NCI-H128 (cell line): Measurements from ENCODE around the gene NCKAP5.

ENCODE experiments used
- DNase-seq: peaks from one replicate; lab custom pipeline; 2025; ENCODE audit not compliant: unreplicated experiment; lab: John Stamatoyannopoulos, UW

NCKAP5 gene

DNA sequence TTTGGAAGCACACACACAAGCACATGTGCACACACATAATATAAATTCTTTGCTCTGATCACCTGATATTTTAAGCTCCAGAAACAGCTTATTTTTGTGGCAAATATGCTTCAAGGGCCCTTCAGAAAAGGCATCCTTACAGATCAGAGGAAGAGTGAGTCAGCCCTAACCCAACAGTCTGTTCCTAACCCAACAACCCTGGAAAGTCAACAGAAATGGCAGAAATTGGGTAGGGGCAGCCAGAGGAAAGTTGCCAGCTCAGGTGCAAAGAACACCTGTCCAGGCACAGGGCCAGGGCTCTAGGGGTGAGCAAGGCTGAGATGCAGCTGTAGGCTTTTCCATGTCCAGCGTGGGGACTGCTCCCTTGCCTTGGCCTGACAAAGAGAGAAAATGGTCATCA lies 6.4 kb upstream of the NCKAP5 start:
- no peak for DNase-seq

DNA sequence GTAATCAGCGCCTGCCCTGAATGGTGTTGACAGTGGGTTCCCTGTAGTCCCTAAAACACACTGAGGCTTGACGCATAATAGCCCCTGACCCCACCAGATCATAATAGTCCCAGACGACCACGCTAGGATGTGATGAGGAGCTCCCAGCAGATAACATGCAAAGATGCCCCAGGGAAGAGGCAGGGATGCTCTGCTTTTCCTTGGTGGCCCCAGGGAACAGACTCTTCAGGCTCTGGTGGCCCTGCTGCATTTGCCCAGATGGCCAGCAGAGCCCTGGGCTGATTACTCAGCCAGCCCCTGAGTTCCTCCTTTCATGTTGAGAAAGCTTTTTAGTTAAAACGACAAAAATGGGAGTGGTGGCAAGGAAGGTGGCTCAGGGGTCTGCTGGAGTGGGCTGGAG lies 5.9 kb upstream of the NCKAP5 start:
- DNase-seq, result no peak

DNA sequence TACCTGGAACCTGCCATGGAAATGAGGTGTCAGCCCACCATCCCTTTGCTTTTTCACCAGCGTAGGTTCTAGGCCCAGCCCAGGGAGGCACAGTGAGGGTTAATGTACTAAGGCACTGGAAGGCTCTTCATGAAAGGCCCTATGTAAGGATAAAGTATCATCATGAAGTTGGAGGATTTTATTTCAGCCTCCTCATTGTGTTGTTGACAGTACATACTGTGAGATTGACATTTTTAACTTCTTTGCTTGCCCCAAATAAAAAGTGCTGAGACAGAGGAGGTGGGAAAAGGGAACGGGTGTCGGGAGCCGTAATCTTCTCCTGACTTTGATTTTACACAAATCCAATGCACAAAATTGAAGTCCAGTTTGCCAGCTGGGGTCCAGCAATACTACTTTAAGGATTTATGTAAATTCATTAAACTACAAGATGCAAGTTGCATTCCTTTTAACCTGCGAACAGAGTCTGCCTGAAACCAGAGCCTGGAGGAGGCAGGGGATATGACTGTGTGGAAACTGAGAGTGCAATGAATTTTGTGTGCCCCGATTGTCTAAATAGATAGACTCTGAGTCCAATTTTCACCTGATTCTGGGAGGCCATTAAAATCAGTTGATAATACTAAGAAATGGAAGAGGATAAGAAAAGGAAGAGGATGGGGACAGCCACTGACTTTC lies 5.4 kb upstream of the NCKAP5 start:
- no peak for DNase-seq

DNA sequence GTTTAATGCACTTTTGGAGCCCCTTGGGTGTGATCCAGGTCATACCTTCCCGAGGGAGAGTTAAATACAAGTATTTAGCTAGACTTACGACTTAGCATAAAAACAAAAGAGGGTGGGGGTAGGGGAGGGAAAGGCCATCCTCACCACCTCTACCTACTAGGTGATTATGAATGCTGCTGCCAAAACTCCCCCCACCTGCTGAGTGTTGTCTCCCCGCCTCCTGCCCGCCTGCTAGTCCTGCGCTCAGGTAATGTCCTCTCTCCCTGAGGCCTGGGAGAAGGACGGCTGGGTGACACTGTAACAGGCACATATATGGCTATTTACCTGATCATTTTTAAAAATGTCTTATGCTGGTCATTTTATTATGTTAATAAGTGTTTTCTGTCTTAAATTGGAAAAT lies 3.0 kb upstream of the NCKAP5 start:
- DNase-seq, result no peak

DNA sequence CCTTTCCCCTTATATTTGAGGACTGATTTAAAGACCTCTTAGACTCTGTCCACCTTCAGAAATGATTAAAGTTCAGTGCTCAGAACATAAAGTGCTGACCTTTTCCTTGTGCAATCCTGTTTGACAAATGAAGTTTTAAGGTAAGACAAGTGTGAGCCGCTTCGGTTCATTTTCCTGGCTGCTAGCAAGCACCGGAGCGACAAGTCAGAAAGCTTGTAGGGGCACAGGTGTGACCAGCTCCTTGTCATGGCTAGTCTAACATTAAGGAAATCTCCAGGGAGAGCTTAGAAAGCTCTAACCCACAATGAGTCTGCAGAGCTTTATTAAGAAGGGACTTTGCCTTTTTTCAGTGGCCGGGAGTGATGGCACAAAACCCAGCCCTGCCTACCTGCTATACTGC lies 2.3 kb upstream of the NCKAP5 start:
- DNase-seq, result no peak

- no peak for DNase-seq
Observed at GRCh38 chr2:133569286-133569830, 1.1 kb upstream of the NCKAP5 start.

DNA sequence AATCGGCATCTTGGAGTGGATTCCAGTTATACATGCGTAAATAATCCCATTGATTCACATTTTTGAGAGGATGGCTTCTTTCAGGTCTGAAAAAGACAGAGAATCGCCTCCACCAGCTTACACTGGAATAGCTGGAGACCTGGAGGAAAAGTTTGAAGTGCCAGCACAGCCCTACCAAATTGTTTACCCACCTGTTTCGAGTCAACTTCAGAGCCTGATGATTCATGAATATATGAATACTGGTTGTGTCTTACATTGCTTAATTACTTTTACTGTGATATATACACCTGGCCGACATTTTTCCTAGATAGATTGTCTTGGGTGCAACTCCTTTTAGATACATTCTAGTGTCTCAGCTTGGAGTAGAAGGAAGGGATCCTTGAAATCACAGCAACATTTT lies 335 bp upstream of the NCKAP5 start:
- DNase-seq, result no peak

DNA sequence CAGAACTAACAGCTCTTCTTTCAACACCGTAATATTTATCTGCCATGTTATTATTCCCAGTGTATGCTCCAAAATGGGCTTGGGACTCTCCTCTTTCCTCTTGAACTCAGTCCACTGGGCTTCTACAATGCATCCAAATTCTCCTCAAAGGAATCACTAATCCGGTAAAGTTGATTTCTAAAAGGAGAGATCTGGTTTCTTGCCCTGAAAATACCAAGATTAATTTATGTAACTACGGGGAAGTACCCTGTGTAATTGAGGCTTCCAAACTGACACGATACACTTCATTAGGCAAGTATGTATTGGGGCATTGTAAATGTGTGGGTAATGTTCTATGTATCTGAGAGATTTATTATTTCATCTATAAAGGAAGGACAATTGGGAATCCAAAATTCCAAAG lies 5.7 kb downstream of the NCKAP5 start:
- no peak for DNase-seq

DNA sequence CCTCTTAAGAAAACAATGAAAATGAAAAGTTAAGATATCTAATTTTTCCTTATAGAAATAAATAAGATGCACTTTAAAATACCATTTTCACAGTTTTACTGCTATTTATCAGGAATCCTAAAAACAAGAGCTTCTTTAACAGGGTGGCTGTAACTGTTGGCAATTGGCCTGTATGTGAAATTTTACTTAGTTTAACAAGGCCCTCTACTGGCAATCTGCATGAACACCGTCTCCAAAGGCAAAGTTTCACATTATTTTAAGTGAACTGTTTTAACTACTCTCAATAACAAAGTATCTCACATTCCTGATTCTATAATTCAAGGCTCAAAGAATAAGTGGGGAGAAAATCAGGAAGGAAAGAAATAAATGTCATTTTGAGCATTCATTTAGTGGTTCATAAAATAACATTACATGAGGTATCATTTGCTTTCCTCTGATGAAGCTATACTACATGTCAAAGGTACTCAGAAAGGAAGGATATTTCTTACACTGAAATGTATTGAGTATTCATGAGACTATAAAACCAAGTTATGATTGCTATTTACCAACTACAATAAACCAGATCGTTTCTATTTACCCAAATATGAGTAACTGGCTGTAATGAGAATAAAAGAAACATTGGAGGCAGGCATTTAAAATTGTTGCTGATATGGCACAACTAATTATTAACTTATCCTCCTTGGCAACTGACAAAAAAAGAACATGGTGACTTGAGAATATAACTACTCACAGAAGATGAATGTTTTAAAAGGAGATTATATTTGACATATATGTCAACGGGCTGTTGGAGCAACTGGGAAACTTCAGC lies 7.0 kb downstream of the NCKAP5 start:
- DNase-seq, result no peak

- no peak for DNase-seq
Observed at GRCh38 chr2:133557614-133558013, 10.6 kb downstream of the NCKAP5 start.

DNA sequence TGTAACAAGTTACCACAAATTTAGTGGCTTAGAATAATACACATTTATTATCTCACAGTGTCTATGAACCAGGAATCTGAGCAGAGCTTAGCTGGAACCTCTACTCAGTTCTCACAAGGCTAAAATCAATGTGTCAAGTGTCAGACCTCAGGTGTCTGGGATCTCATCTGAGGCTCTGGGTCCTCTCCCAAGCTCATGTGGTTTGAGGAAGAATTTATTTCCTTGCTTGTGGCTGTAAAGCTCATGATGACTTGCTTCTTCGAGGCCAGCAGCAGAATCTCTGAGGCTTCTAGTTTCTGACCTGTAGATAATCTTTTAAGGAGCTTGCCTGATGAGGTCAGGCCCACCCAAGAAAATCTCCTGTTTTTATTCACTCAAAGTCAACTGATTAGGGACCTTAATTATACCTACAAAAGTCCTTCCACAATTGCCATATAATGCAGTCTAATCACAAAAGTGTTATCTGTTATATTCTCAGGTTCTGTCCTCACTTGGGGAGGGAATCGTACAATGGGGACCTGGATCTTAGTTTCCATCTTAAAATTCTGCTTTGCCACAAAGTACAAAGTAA lies 14.3 kb downstream of the NCKAP5 start:
- DNase-seq, result no peak

DNA sequence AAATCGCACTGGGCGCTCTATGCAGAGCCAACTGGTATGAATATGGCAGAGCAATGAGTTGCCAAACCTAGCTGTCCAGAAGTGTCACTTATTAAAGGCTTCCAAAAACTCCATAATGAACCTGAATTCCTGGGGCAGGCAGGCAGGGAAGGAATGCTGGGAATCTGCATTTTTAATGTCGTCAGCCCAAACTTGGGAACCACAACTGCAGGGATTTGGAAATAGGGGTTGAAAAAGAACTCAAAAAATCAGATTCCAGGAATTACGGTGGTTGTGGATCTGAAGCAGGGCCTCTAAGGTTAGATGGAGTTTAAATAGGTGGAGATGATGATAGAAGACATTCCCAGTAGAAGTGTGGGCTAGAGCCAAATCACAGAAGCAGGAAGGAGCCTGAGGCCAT lies 15.0 kb downstream of the NCKAP5 start:
- DNase-seq, result no peak

DNA sequence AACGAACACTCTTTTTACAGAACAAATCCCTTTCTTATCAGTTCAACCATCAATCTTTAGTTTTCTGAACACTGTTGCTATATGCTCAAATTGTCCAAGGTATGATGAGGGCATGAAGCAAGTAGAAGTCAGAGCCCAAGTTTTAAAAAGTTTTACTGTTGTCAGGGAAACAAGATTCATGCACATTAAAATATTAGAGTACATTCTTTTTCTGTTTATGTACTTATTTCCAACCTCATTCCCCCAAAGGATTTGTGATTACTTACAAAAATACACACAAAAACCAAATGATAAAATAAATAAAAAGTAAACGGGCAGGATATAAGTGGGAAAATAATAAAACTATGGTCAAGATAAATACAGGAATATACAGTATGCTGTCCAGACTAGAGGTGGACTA lies 15.4 kb downstream of the NCKAP5 start:
- no peak for DNase-seq

- DNase-seq, result no peak
Observed at GRCh38 chr2:133541797-133542196, 26.5 kb downstream of the NCKAP5 start.

- DNase-seq, result no peak
Observed at GRCh38 chr2:133541376-133541775, 26.9 kb downstream of the NCKAP5 start.

DNA sequence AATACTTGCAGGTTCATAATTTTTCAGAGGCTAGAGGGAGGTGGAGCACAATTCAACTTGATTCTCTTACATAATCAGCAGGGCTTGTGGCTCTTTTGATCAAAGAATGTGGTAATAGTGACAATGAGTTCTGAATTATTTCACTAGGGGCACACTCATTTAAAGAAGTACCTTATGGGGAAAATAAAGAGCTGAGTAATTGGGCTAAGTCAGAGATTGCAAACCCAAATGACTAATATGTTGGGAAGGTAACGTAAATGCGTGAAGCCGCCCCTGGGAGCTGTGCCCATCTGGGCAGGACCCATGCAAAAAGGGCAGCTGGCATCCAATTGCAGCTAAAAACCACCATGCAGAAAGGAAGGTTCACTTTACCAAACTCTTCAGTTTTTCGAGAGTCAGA lies 35.3 kb downstream of the NCKAP5 start:
- no peak for DNase-seq

DNA sequence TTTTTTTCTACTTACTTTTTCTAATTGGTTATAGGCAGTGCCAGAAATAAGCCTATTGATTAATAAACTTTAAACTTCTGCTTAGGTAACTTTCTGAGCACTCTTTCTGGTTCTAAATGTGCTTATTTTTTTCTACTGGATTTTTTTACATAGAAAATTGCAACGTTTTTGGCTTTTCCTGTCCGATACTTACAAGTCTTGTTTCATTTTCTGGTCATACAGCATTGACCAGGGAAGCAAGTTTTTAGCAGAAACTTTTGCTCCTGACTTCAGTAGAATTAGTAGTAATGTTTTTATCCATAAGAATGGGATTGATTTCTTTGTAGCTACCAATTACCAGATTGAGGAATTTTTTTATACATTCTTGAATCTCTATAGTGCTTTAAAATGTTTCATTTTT lies 36.9 kb downstream of the NCKAP5 start:
- DNase-seq, result no peak

DNA sequence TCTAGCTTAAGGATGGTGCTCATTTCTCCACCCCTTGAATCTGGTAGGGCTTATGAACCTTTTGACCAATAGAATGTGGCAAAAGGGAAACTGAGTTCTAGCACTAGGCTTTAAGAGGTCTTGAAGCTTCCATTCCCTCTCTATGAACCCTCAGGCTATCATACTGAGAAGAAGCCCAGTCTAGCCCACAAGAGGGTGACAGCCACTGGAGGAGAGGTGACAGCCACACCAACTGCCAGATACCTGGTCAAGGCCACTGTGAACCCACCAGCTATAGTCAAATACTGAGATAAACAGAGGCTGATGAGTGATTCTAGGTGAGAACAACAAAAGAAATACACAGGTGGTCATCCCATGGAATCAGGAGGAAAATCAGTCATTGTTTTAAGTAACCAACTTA lies 37.6 kb downstream of the NCKAP5 start:
- DNase-seq, result no peak

GRCh38 chr2:133526530-133527300 lies 41.5 kb downstream of the NCKAP5 start:
- DNase-seq, result no peak

DNA sequence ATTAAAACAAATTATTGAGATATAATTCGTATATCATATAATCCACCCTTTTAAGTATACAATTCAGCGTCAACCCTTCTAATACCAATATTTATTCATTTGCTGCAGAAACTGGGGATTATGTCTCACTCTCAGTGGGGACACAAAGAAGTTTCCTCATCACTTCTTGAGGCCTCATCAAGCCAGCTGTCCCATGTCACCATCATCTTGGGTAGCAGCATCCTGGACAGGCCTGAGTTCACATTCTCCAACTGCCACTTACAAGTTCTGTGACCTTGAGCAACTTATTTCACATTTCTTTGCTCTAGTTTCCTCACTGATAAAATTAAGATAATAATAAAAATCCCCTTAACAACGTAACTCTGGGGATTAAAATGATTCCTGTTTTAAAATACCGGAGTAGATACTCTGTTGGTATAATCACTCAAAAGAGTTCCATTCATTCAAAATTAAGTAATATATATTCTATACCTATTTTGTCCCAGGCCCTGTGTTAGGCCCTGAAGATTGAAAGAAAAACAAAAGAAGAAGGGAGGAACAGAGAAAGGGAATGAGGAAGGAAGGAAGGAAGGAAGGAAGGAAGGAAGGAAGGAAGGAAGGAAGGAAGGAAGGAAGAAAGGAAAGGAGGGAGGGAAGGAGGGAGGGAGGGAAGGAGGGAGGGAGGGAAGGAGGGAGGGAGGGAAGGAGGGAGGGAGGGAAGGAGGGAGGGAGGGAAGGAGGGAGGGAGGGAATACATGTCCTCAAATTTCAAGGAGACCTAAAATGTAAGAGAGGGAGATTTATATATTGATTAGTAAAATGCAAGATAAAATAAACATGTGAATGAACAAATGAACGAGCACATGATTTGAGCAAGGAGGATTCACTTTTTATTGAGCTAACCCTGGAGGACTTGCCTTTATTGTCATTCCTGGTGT lies 42.4 kb downstream of the NCKAP5 start:
- no peak for DNase-seq
